GM18517 (cell line): ENCODE results near the gene MYO1C.

ENCODE experiments used
- ATAC-seq: cut with Tn5 transposase; IDR thresholded peaks from one replicate; pipeline ENCODE4 v1.9.1; 2021; ENCODE audit warnings: mild to moderate bottlenecking, moderate library complexity; ENCODE audit not compliant: unreplicated experiment

MYO1C gene

DNA sequence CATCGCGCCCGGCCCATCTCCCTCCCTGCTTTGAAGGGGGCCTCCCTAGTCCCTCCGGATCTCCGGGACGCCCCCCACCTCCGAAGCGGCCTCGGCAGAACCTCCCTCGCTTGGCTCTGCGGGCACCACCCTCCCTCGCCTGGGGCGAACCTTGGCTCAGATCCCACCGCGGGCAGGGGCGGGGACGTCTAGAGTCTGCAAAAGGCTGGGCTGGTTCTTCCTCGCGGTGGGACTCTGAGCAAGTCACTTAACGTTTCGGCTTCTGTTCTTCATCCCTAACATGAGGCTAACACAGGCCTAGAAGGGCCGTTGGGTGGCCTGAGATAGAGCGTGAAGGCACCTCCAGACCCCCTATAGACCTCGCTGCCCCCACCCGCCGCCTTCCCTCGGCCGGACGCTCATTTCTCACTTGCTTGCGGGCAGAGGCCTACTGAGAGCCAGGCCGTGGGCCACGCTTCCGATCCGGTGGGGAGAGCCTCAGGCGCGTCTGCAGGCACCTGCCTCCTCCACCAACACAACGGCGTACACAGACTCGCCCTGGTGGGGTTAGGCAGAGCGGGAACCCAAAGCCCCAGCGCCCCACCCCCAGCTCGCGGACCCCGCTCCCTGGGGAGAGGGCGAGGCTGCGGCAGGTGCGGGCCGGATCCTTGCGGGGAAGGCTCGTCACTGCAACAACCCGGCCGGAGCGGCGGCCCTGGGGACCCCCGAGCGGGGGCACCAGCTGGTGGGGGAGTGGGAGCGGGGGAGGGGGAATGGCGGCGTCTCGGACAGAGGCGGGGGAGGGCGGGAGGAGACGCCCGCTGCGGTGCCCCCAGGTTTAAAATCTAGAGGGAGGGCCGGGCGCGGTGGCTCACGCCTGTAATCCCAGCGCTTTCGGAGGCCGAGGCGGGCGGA lies 5.4 kb downstream of the MYO1C start:
- no peak for ATAC-seq

DNA sequence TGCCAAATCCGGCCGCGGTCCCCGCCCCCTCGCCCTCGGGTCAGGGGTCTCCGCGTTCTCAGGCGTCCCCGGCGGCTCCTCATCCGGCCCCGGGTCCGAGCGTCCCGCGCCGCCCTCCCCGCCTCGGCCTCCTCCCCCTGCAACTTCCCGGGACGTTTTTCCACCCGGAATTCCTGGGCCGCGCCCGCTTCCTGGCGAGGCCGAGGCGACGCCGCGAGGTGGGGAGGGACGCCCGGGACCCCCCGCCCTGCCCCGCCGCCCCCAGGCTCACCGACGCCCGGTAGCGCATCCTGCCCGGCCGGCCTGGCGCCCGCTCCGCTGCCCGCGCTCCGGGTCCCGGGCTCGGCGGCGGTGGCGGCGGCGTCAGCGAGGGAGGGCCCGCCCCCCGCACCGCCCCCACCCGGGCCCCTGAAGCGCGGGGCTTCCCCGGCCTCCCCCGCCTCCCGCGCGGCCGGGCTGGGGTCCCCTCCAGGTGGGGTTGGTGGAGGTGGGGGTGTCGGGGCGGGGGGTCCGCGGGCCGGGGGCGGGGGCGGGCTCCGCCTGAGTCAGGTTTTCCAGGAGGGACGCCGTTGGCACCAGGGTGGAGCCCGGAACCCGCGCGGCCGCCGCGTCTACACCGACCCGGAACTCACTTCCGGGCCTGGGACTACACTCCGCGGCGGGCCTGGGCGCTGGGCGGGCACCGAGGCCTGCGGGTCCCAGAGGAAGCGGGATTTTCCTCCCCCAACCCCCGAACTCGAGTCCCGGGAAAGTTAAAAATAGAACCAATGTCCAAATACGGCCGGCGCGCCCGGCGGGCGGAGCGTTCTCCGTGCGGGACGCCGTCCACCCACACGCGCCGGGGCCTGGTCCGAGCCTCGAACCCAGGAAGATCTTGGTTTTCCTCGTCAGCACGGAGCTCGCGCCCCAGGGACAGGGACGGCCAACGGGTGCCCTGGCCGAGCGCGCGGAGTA lies 6.8 kb downstream of the MYO1C start:
- ATAC-seq, result no peak

DNA sequence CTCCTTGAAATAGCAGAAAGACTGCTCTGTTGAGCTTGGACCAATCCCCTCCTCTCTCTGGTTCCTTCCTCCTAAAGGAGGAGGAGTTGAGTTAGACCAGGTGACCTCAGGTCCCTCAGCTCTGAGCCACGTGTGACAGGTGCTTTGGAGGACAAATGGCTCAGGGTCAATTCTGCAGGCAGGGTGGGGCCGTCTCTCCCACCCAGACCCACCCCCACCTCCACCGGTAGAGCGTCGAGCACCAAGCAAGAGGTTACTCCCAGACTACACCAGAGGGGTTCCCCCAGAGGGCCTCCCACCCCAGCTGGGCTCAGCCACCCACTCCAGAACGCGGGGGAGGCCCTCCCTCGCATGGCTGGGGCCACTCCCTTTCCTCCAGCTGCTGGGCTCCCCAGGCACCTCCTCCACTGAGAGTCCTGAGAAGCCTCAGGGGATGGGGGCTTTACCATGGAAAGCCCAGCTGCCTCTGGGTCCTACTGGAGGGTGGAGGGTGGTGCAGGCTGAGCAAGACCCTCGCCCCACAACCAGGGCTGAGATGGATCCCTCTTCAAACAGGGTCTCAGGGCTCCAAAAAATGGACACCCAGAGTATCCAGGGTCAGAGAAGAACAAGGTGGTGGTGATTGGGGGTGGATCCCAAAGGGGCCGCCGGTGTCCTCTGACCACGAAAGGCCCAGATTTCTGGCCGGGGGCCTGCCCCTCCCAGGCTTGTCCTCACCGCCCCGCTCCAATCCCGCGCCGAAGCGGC lies 7.6 kb downstream of the MYO1C start:
- ATAC-seq, result no peak

- no peak for ATAC-seq
Observed at GRCh38 chr17:1484060-1484535, 8.4 kb downstream of the MYO1C start.

- no peak for ATAC-seq
Observed at GRCh38 chr17:1482680-1483079, 9.8 kb downstream of the MYO1C start.

DNA sequence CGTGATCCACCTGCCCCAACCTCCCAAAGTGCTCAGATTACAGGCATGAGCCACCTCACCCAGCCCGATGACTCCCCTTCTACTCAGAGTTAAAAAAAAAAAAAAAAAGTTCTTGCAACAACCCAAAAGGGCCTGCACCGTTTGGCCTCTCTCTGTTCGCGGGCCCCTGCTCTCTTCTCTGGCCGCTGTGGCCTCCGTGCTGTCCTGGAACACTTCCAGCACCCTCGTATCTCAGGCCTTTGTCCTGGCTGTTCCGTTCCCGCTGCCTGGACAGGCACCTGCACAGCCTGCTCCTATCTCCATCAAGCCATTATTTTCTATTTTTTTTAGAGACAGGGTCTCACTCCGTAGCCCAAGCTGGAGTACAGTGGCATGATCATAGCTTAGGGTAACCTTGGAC lies 10.8 kb downstream of the MYO1C start:
- no peak for ATAC-seq

GRCh38 chr17:1480747-1481465 lies 11.6 kb downstream of the MYO1C start:
- ATAC-seq, result no peak

DNA sequence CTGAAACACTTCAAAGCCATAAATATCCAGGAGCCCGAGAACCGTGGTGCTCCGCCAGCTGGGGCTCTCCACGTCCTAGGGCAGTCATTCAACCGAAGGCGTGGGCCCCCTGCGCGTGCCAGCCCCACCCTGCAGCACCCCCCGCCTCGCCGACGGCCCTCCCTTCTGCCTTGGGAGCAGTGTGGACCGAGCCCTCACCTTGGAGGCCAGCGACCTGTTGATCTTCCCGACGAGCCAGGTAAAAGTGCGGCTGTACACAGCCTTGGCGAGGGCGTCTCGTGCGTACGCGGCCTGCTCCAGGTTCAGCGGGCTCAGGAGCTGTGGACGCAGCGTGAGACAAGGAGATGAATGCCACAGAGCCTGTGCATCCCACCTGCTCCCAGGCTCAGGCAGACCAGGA lies 14.1 kb downstream of the MYO1C start:
- no peak for ATAC-seq

GRCh38 chr17:1475321-1475854 lies 17.1 kb downstream of the MYO1C start:
- no peak for ATAC-seq

GRCh38 chr17:1474402-1475189 lies 17.9 kb downstream of the MYO1C start:
- ATAC-seq, result peak; percentile 58

- no peak for ATAC-seq
Observed at GRCh38 chr17:1473841-1474240, 18.6 kb downstream of the MYO1C start.

DNA sequence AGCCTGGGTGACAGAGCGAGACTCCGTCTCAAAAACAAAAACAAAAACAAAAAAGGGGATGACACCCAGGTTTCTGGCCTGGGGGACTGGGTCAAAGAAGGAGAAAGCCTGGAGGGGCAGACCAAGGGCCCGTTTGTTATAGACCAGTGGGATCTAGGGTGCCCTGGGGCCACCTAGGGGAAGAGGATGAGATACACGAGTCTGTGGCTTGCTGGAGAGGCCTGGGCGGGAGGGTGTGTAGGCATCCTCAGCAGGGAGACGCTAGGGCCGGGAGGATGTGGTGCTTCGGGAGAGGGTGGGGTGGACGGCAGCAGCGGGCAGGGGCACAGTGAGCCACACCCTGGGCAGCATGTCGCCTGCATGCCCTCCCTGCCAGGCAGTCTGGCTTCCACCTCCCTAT lies 19.3 kb downstream of the MYO1C start:
- ATAC-seq, result no peak

GRCh38 chr17:1471911-1472821 lies 20.3 kb downstream of the MYO1C start:
- no peak for ATAC-seq

- no peak for ATAC-seq
Observed at GRCh38 chr17:1471490-1471889, 21.0 kb downstream of the MYO1C start.

GRCh38 chr17:1470755-1471462 lies 21.6 kb downstream of the MYO1C start:
- ATAC-seq, result no peak

DNA sequence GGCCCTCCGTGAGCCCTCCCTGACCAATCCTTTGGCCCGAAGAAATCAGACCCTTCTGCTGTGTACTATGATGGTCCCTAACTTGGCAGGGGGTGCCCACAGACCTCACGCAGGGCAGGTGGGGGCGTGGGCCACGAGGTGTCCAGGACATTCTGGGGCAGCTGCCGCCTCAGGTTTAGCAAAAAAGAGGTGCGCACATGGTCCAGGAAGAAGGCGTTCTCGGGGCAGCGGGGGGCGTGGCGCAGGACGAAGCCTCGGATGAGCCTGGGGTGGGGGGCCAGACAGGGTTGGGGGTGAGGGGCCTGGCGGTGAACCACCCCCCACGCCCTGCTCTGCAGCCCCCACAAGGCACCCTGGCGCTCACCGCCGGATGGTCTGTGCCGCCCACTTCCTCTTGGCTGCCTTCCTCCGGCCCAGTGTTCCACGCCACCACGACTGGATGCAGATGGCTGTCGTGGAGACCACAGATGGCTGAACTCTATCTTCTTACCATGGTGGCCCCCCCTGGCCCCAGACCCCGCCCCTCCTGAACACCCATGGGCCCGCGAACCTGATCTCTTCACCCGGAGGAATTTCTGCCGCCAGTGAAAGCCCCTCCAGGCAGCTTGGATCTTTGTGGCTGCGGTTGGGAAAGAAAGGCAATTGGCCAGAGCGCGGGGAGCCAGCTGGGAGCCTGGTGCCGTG lies 22.3 kb downstream of the MYO1C start:
- no peak for ATAC-seq
